ENCODE measurements around the gene NPAS3.
"Not testable (repeated sequence)": the region's sequence is repeated elsewhere in the genome, so short reads cannot be mapped to it uniquely, and the experiment has no call there.

NPAS3 gene

DNA sequence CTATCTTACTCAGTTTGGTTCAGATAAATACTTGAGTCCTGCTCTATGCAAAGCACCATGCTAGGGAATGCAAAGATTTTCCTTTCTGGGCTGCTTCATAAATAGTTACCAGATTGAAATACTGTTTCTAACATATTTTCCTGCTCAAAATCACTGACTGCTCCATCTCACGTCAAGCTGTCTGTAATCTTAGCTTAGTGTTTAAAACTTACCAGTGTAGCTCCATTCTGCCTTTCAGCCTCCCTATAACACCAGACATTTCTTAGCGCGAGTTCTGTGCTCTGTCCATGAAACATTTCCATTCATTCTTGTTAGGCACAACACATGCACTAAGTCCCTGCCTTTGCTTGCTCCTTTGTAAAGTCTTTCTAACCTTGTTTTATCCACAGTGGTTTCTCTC is 129.4 kb downstream of the NPAS3 start:
- DNase-seq = no peak

DNA sequence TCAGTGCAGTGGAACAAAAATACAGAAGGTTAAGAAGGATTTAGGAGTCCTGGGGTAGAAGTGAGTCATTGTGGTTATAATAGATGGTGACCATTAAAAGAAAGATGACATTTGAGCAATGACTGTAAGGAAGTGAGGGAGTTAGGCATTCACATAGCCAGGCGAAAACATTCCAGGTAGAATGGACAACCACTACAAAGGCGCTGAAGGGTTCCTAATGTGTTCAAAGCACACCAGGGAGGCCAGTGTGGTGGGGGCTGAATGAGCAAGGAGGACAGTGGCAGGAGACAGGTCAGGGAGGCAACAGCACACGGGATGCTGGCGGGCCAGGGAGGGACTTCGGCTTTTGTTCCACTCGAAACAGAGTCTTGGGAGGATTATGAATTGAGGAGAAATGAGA is 129.9 kb downstream of the NPAS3 start:
- no peak for DNase-seq

DNA sequence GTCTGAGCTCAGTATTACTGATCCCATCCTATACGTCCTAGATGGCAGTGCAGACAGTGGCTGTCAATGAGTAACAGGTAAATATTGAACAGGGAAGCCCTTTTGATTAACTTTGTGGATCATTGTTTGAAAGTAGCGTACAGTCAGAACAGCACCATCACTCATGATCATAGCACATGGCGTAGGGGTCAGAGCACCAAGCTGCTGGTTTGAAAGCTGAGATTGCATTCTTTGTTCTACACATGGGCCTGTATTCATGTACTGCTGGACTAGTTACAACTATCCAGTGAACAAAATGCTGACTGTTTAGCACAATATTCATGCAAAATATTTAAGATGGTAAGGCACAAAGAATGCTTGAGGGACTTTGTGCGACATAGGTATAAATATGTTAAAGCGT is 131.8 kb downstream of the NPAS3 start:
- peak in 5 of 56 donors; percentile 3 to 35 (median 6) for DNase-seq

DNA sequence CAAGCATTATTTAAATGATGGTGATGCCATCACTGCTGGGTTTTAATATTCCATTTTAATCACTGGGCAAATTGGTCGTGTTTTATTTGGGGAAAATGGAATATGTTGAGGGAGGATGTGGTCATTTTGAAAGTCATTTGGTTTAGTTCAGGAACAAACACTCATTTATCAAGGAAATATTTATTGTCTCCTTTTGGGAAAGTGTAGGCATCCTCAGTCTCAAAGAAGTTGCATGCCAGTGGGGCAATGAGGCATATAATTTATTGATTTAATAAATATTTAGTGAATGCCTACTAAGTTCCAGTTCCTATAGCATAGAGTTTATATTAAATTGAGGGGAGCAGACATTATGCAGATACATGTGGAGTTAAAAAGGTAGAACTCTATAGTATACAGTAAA is 134.3 kb downstream of the NPAS3 start:
- no peak for DNase-seq

DNA sequence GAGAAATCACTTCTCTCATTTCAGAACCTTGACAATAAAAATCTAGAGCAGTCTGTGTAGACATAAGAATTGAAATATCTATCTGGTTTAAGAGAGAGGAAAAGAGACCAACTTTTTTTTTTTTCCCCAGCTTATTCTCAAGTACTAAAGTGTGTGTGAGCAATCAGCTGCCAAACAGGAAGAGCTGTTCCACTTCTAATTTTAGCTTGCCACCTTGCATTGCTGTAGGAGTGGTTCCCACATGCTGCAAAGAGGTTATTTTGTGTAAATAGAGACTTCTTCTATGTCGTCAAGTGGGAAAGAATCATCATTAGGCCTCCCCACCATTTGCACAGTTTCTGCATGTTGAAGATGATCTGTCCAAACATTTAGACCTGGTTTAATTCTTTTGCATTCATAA is 142.6 kb downstream of the NPAS3 start:
- DNase-seq = peak in 1 of 56 donors; percentile 20

- no peak for DNase-seq
Measured at GRCh38 chr14:33085799-33086198, 147.1 kb downstream of the NPAS3 start.

DNA sequence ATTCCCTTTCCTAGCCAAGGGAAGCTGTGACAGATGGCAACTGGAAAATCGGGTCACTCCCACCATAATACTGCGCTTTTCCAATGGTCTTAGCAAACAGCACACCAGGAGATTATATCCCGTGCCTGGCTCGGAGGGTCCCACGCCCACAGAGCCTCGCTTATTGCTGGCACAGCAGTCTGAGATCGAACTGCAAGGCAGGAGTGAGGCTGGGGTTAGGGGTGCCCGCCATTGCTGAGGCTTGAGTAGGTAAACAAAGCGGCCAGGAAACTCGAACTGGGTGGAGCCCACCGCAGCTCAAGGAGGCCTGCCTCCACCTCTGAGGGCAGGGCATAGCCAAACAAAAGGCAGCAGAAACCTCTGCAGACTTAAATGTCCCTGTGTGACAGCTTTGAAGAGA is 149.6 kb downstream of the NPAS3 start:
- not testable (repeated sequence) for DNase-seq

DNA sequence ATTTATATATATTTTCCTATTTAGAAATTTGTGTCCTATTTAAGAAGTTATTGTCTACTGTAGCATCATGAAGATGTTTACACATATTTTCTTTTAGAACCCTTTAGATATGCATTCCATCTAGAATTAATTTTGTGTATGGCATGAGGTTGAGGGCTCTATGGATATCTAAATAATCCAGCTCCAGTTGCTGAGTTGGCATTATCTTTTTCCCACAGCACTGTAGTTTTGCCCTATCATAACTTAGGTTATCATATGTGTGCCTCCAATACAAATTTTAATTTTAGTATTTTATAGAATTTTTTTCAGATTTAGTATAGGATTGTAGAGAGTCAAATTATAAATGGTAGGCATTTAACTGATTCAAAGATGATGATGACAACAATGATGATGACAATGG is 159.3 kb downstream of the NPAS3 start:
- DNase-seq = no peak

GRCh38 chr14:33103489-33103888 is 164.8 kb downstream of the NPAS3 start:
- no peak for DNase-seq

DNA sequence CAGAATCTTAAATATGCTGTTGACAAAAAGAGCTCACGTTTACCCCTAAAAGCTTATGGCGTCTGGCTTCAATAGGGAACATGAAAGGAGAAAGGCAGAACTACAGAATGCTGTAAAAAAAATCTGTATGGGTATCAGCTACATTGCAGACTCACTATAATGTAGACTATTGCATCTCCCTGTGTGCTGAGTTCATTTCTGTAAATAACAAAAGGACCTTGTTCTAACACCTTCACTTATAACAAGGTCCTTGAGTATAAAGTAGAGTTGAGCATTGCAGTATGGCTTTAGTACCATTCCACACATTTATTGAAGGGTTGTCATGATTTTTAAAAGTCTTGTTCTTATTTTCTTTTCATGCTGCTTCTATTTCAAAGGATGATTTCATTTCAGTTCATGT is 165.3 kb downstream of the NPAS3 start:
- no peak for DNase-seq

- DNase-seq = peak in 5 of 56 donors; percentile 1 to 10 (median 3)
Measured at GRCh38 chr14:33110737-33111443, 172.2 kb downstream of the NPAS3 start.

GRCh38 chr14:33114331-33114730 is 175.7 kb downstream of the NPAS3 start:
- no peak for DNase-seq

GRCh38 chr14:33118668-33119067 is 180.0 kb downstream of the NPAS3 start:
- DNase-seq = peak in 3 of 56 donors; percentile 0 to 6 (median 4)

GRCh38 chr14:33120341-33120740 is 181.7 kb downstream of the NPAS3 start:
- DNase-seq = no peak

DNA sequence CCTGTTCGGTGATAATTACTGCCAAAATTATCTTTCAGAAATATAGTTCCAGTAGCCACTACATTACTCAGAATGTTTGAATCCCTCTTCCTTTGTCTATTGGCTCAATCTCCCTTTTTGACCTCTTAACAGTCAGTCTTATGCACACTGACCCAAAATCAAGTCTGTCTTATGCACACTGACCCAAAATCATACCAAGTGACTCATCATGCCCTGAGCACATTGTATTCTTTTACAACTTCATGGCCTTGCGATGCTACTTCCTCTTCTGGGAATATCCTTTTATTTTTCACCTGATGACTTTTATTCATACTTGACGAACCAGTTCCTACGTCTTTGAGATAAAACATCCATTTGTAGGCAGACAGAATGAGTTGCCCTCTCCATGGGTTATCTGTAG is 182.3 kb downstream of the NPAS3 start:
- DNase-seq = no peak

DNA sequence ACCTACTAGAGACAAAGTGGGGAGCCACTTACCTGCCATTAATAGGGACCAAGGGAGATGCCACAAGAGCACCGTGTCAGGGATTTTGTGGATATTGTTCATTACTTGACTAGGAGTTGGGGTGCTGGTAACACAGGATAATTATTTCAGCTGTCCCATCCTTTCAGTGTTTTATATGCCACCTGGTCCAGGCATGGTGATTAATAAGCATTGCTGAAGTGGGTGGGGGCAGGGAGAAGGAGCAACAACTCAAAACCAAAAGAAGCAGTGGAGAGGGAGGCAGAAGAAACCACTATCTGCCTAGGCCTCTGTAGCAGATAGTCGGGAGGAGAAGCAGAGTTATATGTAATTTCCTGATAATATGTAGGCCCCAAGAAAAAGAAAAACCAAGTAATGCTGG is 184.6 kb downstream of the NPAS3 start:
- DNase-seq = no peak

GRCh38 chr14:33126433-33126832 is 187.8 kb downstream of the NPAS3 start:
- no peak for DNase-seq

DNA sequence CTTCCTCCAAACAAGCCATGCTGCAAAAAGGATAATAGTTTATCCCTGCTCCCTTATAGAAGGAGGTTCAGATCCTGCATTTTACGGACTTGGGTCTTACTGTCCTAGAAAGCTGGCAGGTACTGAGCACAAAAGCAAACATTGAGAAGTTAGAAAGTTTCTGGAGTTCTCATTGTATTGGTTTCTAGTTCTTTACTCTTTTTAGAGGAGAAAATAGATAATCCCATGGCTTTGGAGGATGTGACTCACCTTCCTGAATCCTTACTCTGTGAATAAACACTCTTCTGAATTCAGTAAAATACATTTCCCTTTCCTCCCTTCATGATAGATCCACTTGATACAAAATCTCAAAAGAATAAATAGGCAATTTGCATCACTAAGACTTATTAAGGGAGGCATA is 188.9 kb downstream of the NPAS3 start:
- DNase-seq = no peak

DNA sequence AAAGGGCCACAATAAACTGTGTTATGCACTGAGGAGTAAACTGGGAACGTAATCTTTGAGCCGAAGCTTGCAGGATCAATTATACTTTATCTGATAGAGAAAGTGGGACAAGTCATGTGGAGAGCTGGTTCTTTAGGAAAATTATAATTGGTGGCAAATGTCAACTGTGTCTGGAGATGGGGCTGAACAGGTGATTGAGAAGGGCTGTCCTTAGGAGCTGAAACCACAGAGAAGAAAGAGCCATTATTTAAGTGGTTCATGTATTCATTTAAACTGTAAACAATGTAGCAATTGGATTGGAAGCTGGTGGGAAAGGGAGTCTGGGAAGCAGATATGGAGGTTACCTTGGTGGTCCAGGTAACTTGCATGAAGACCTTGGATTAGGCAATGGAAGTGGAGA is 193.1 kb downstream of the NPAS3 start:
- no peak for DNase-seq

GRCh38 chr14:33134162-33134561 is 195.5 kb downstream of the NPAS3 start:
- DNase-seq = no peak

- no peak for DNase-seq
Measured at GRCh38 chr14:33134975-33135374, 196.3 kb downstream of the NPAS3 start.

- DNase-seq = no peak
Measured at GRCh38 chr14:33150666-33151428, 212.2 kb downstream of the NPAS3 start.

DNA sequence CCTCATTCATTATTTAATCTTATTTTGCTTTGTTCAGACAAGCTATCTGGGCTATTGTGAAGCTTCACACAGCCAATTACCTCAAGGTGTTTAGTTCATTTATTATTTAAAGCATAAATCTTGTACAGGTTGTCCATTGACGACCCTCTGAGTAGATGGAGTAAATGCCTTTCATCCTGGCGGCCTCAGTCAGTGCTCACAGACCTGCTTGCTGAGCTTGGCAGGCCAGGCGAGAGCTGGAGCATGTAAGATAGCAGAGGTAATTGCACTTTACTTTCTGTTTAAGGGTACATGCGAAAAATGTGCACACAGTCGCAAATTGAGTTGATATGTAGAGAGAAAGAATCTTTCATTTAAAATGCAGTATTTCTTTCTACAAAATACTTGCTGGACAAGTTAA is 224.4 kb downstream of the NPAS3 start:
- DNase-seq = no peak
